Measurements from ENCODE around the gene ATP5PO. TPM values are rescaled to one million over a fixed set of nuclear protein-coding genes. Genes with fewer than 3 reads are reported as not detected.

ATP5PO gene
- polyA plus RNA-seq, 1 of the 3 experiments (the other 2 are of a cell fraction): 148 TPM

DNA sequence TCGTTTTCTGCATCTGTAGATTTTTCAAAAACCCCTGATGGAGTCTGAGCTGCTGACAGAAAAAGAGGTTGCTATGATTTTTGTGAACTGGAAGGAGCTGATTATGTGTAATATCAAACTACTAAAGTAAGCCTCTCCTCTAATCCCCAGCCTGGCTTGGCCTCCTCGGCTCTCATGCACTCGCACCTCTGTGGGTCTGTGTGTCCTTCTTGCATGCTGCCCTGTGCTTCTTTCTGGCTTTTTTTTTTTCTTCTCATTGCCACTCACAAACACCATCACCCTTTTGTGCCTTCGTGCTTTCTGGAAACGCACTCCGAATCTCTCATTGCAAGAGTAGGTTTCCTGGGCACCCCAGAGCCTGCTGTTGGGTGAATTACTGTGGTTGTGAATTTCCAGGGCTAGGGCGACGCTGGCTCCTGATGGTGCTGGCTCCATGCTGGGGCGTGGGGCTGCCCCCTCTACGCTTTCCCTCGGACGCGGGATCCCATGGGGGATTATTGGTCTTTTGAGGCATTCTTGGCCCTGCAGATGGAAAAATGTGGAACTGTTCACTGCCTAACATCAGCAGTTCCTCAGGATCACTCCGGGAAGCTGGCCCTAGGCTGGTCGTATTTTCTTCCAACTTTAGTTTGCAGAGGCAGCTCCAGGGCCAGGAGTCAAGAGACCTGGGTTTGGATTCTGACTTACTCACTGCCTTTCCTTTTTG is 56.8 kb downstream of the ATP5PO start:
- DNase-seq: no peak
- Histone ChIP-seq H3K79me2 (ENCODE audit: insufficient read depth) (no peaks in the 10 kb centered on the region), H3K27me3 (ENCODE audit: insufficient read depth) (no peaks in the 10 kb centered on the region), H4K20me1 (ENCODE audit: insufficient read depth) (no peaks in the 10 kb centered on the region), H3K9ac (no peak overlapping the region), H3K4me3 (ENCODE audit: low read depth in 2 of 2, low read length in 1 of 2) (no peak overlapping the region), H3K9me2 (no peaks in the 10 kb centered on the region), H3F3A (replicated peaks; ENCODE audit: insufficient read depth) (no peaks in the 10 kb centered on the region), H3K4me1 (ENCODE audit: control insufficient read depth in 1 of 2, insufficient read depth in 2 of 2, low read depth in 1 of 2, low read length in 1 of 2) (peaks cover 0 to 6% of the 10 kb centered on the region in 2 experiments; a peak in 1 of 4 replicates), H3K9me3 (no peaks in the 10 kb centered on the region), H3K27ac (ENCODE audit: low read depth in 2 of 2, low read length in 1 of 2) (no peak overlapping the region), H2AFZ (ENCODE audit: low read depth) (no peak overlapping the region), H3K36me3 (replicated peaks in 1 of 2; ENCODE audit: control insufficient read depth in 1 of 2, insufficient read depth in 2 of 2, low read length in 1 of 2) (no peaks in the 10 kb centered on the region), H3K4me2 (no peak overlapping the region)
- ChIA-PET CTCF (no interaction called here), POLR2A (no interaction called here)
- WGBS (ENCODE audit: low lambda C conversion rate): 84% methylated on average over 13 of the region's 15 CpGs
- no peak for TF ChIP-seq GABPA (IDR thresholded peaks at IDR 0.05; ENCODE audit: low read depth)
- no peak for TF ChIP-seq JUND (IDR thresholded peaks at IDR 0.05)
- no peak for TF ChIP-seq RCOR1 (IDR thresholded peaks at IDR 0.05; ENCODE audit: low read length)
- TF ChIP-seq, protein P1, sequence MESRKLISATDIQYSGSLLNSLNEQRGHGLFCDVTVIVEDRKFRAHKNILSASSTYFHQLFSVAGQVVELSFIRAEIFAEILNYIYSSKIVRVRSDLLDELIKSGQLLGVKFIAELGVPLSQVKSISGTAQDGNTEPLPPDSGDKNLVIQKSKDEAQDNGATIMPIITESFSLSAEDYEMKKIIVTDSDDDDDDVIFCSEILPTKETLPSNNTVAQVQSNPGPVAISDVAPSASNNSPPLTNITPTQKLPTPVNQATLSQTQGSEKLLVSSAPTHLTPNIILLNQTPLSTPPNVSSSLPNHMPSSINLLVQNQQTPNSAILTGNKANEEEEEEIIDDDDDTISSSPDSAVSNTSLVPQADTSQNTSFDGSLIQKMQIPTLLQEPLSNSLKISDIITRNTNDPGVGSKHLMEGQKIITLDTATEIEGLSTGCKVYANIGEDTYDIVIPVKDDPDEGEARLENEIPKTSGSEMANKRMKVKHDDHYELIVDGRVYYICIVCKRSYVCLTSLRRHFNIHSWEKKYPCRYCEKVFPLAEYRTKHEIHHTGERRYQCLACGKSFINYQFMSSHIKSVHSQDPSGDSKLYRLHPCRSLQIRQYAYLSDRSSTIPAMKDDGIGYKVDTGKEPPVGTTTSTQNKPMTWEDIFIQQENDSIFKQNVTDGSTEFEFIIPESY (IDR thresholded peaks at IDR 0.05; ENCODE audit: borderline replicate concordance, low read depth): no peak
- no peak for TF ChIP-seq YY1 (IDR thresholded peaks at IDR 0.05; ENCODE audit: low read depth)
- no peak for TF ChIP-seq RAD21 (IDR thresholded peaks at IDR 0.05; ENCODE audit: low read length)
- TF ChIP-seq, protein P2, sequence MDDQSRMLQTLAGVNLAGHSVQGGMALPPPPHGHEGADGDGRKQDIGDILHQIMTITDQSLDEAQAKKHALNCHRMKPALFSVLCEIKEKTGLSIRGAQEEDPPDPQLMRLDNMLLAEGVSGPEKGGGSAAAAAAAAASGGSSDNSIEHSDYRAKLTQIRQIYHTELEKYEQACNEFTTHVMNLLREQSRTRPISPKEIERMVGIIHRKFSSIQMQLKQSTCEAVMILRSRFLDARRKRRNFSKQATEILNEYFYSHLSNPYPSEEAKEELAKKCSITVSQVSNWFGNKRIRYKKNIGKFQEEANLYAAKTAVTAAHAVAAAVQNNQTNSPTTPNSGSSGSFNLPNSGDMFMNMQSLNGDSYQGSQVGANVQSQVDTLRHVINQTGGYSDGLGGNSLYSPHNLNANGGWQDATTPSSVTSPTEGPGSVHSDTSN (IDR thresholded peaks at IDR 0.05): no peak

DNA sequence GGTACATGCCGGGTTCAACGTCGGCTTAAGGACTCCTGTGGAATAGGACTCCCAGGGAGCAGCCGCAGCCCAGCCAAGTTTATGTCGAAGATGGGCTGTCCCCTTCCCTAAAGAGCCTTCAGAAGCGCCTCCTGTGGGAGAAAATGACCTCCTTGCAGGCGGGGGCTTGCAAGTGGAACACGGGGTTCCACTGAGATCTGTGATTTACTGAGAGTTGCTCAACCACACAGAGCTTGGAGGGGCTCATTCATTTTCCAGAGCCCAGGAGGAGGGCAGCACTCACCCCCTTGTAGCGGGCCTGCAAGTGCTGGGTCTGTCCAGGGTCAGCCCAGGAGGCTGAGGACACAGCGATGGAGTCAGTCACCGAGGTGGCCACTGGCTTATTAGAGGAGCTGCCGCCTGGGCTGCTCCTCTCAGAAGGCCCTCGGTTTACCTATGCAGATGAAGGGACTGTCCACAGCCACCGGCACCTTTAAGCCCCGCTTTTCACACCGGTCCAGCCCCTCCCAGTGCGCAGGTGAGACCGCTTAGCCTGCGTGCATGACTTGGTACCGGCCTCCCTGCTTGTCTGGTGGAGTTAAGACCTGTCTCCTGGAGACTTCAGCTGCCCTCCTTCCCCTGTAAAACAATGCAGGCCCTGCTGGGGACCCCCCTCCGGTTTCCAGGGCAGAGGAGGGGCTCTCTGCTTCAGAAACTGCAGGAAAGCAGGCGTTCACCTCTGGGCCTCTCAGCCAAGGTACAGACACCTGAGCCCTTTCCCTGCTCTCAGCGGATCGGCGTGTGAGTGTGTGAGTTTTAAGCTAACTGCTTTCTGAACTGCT is 57.5 kb downstream of the ATP5PO start:
- Histone ChIP-seq H3K9me3 (no peaks in the 10 kb centered on the region), H3K36me3 (replicated peaks in 1 of 2; ENCODE audit: control insufficient read depth in 1 of 2, insufficient read depth in 2 of 2, low read length in 1 of 2) (no peaks in the 10 kb centered on the region), H3K27ac (ENCODE audit: low read depth in 2 of 2, low read length in 1 of 2) (no peak overlapping the region), H3F3A (replicated peaks; ENCODE audit: insufficient read depth) (no peaks in the 10 kb centered on the region), H3K79me2 (ENCODE audit: insufficient read depth) (no peaks in the 10 kb centered on the region), H3K4me2 (no peak overlapping the region), H3K4me3 (ENCODE audit: low read depth in 2 of 2, low read length in 1 of 2) (no peak overlapping the region), H4K20me1 (ENCODE audit: insufficient read depth) (no peaks in the 10 kb centered on the region), H2AFZ (ENCODE audit: low read depth) (no peak overlapping the region), H3K9me2 (no peaks in the 10 kb centered on the region), H3K9ac (no peak overlapping the region), H3K27me3 (ENCODE audit: insufficient read depth) (no peaks in the 10 kb centered on the region), H3K4me1 (ENCODE audit: control insufficient read depth in 1 of 2, insufficient read depth in 2 of 2, low read depth in 1 of 2, low read length in 1 of 2) (peaks cover 0 to 6% of the 10 kb centered on the region in 2 experiments; a peak in 1 of 4 replicates)
- ChIA-PET CTCF (no interaction called here), POLR2A (no interaction called here)
- DNase-seq: no peak
- 88% methylated on average over 20 of the region's 25 CpGs for WGBS (ENCODE audit: low lambda C conversion rate)
- no peak for TF ChIP-seq CHD2 (IDR thresholded peaks at IDR 0.05; ENCODE audit: low read length, partially characterized antibody)
- no peak for TF ChIP-seq SMC3 (IDR thresholded peaks at IDR 0.05; ENCODE audit: low read depth, low read length)
- TF ChIP-seq, protein P3, sequence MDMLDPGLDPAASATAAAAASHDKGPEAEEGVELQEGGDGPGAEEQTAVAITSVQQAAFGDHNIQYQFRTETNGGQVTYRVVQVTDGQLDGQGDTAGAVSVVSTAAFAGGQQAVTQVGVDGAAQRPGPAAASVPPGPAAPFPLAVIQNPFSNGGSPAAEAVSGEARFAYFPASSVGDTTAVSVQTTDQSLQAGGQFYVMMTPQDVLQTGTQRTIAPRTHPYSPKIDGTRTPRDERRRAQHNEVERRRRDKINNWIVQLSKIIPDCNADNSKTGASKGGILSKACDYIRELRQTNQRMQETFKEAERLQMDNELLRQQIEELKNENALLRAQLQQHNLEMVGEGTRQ (IDR thresholded peaks at IDR 0.05; ENCODE audit: borderline replicate concordance, low read depth, low read length): no peak
- TF ChIP-seq FOXM1 (IDR thresholded peaks at IDR 0.05; ENCODE audit: low read depth): no peak
- TF ChIP-seq TCF12 (IDR thresholded peaks at IDR 0.05): no peak
- TF ChIP-seq, protein P4, sequence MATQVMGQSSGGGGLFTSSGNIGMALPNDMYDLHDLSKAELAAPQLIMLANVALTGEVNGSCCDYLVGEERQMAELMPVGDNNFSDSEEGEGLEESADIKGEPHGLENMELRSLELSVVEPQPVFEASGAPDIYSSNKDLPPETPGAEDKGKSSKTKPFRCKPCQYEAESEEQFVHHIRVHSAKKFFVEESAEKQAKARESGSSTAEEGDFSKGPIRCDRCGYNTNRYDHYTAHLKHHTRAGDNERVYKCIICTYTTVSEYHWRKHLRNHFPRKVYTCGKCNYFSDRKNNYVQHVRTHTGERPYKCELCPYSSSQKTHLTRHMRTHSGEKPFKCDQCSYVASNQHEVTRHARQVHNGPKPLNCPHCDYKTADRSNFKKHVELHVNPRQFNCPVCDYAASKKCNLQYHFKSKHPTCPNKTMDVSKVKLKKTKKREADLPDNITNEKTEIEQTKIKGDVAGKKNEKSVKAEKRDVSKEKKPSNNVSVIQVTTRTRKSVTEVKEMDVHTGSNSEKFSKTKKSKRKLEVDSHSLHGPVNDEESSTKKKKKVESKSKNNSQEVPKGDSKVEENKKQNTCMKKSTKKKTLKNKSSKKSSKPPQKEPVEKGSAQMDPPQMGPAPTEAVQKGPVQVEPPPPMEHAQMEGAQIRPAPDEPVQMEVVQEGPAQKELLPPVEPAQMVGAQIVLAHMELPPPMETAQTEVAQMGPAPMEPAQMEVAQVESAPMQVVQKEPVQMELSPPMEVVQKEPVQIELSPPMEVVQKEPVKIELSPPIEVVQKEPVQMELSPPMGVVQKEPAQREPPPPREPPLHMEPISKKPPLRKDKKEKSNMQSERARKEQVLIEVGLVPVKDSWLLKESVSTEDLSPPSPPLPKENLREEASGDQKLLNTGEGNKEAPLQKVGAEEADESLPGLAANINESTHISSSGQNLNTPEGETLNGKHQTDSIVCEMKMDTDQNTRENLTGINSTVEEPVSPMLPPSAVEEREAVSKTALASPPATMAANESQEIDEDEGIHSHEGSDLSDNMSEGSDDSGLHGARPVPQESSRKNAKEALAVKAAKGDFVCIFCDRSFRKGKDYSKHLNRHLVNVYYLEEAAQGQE (IDR thresholded peaks at IDR 0.05; ENCODE audit: low read depth, low read length): no peak
- no peak for TF ChIP-seq SIN3A (IDR thresholded peaks at IDR 0.05; ENCODE audit: borderline replicate concordance, low read depth, low read length)
- TF ChIP-seq, protein P1 (IDR thresholded peaks at IDR 0.05; ENCODE audit: borderline replicate concordance, low read depth): no peak
- no peak for TF ChIP-seq POLR2AphosphoS5 (IDR thresholded peaks at IDR 0.05; ENCODE audit: low read depth, low read length)
- no peak for TF ChIP-seq TEAD4 (IDR thresholded peaks at IDR 0.05; ENCODE audit: borderline replicate concordance, insufficient read depth)

All from SK-N-SH (cell line).